GM21367 (cell line): ENCODE measurements around the gene PRKN.

Source experiments
- ATAC-seq: cut with Tn5 transposase; IDR thresholded peaks from one replicate; pipeline ENCODE4 v1.9.1; 2021; ENCODE audit not compliant: unreplicated experiment

PRKN gene

GRCh38 chr6:162005372-162005771 lies 722.2 kb downstream of the PRKN start:
- ATAC-seq: no peak

DNA sequence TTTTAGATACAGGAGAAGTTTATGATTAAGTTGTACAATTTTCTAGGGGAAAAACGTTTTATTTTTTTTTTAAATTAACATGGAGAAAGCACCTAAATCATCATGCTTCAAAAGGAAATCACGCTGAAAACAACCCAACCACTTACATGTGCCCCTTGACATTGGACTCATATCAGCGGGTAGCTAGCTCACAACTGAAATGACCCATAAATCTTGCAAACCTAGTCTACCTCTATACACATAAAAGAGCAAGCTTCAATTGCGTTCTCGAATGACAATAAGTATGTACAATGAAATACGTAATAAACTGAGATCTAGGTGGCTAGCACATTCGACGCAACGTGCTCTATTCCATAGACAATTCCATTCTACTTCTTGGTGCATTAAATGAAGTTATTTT lies 730.8 kb downstream of the PRKN start:
- ATAC-seq: no peak

DNA sequence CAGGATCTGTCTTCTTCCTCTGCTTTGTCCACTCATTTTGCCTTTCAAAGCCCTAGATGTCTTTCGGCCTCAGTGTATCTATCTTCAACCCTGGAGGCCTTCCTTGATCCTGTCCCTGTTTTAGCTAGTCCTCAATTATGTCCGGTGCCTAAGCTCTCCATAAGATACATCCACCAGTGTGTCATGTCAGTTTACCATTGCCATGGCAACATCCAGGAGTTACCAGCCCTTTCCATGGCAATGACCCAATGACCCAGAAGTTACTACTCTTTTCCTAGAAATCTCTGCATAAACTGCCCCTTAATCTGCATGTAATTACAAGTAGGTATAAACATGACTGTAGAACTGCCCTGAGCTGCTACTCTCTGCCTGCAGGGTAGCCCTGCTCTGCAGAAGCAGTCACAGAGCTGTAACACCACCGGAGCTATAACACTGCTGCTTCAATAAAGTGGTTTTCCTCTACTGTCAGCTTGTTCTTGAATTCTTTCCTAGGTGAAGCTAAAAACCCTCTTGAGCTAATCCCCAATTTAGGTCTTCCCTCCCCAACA lies 741.6 kb downstream of the PRKN start:
- ATAC-seq: no peak

GRCh38 chr6:161984713-161985112 lies 742.9 kb downstream of the PRKN start:
- ATAC-seq: no peak

DNA sequence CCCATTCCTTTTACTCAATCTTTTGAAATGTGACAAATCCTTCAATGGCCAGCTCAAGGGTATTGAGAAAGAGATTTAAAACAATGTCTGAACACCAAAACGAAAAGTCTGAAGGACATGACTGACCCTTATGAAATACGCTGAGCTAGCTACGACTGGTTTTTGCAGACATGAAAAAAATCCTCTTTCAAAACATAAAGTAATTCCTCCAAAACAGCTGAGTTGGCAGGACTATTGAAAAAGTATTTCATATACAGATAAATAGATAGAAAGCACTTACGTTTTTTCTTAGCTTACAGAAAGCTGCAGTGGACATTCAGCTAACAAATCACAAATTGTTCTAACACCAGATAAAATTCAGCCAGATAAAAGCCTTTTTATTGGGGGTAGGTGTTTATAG lies 751.0 kb downstream of the PRKN start:
- ATAC-seq: no peak

- ATAC-seq: no peak
Measured at GRCh38 chr6:161973064-161973463, 754.5 kb downstream of the PRKN start.

DNA sequence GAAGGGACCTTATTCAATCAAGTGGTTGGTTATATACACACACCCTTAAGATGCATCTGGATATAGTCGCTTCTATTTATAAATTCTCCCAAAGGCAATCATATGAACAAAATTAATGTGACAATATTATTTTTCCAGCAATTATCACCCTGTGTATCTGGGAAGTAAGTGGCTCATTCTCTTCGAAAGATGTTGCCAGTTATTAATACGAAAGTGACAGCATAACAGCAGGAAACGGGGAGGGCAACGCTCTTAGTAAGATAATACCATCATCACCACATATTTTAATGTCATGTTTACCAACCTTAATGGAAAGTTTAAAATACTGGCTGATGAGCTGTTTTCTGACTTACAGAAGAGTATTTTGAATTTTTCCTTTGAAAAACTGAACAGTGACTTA lies 756.5 kb downstream of the PRKN start:
- no peak for ATAC-seq

DNA sequence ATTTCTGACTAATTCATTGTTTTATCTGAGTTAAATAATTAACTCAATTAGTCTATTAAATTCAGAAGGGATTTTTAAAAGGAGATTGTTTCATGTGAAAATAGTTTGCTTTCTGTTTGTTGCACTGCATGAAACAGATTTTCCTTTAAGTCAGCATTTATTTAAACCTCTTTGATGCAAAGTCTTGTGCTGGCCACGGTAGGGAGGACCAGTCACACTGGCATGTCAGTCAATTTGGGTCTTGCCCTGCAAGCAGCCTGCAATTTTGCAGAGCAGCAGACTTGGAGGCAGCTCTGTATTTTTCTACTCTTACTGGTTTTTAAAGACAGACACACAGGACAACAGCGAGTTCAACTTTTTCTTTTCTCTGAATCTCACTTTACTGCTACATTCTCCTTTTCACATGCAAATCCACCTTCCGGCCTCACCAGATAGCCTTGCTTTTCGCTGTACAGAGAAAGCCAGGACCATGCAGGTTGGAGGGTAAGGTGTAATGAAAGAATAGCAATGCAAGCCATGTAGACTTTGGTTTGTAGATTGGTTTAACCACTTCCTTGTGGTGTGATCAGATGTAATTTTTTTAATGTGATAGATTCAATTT lies 763.8 kb downstream of the PRKN start:
- no peak for ATAC-seq

GRCh38 chr6:161963181-161963580 lies 764.4 kb downstream of the PRKN start:
- no peak for ATAC-seq

DNA sequence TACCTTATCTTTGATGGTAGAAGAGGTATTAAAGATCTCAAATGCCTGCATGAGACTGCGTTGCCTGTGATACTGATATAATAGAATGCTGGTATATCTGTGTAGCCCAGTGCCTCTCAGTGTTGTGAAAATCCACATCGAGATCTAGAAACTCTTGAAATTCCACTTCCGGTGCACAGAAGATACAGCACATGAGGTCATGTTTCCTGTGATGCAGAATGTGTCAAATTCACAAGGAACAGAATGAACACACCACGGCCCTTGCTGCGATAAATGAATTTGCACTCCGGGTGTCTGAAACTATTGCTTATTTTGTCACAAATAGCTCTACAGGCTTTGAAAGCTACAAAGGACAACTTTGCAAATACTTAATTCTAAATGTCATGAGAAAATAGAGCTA lies 765.8 kb downstream of the PRKN start:
- no peak for ATAC-seq

GRCh38 chr6:161961046-161961445 lies 766.5 kb downstream of the PRKN start:
- no peak for ATAC-seq

DNA sequence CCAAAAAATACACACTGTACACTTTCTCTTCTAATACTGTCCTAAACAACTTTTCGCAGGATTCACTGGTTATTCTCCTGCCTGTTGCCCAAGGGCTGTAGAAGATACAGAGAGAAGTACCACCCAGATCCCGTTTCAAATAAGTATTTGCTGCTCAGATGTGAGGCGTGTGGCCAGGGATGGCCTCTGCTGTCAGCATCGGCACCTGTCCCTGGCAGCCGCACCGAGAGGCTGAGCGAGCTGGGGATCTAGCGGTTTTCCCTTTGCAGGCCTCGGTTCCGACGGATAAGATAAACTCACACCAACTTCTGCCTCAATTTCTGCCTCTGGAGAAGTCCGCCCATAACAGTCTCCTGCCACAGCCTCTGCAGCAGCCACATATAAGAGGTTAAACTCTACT lies 768.5 kb downstream of the PRKN start:
- ATAC-seq: no peak

DNA sequence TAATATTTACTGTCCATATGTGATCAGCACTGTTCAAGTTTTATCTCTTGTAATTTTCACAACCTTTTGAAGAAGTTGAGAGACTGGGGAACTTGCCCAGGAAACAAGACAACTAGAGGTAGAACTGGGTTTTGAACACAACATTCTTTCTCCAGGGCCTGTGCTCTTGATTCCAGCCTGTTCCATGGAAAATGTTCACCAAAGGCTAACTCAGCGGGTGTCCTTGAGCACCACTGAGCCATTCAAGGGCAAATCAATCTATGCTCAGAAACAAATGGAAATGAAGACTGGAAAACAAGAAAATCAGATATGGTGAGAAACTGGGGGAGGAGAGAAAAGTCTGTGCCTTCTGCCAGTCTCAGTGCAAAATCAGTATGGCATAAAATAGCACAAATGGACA lies 771.5 kb downstream of the PRKN start:
- ATAC-seq: no peak

GRCh38 chr6:161954699-161955276 lies 772.8 kb downstream of the PRKN start:
- no peak for ATAC-seq

DNA sequence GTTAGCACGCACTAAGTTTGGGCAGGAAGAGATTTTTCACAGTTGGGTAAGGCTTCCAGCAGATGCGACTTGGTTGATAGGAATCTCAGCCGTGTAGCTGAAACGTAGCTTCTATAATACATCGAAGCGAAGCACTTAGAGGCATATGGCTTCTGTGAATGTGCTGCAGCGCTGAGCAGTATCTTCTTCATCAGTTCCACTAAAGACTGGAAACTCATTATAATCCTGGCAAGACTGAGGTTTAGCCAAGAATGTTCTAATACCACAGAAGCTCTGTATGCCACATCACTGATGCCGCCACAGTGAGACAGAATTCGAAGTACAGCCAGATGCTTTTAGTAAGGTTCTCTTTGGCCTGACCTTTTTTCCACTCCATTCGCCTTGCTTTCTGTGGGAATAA lies 773.5 kb downstream of the PRKN start:
- ATAC-seq: no peak

GRCh38 chr6:161951126-161951525 lies 776.4 kb downstream of the PRKN start:
- ATAC-seq: no peak

DNA sequence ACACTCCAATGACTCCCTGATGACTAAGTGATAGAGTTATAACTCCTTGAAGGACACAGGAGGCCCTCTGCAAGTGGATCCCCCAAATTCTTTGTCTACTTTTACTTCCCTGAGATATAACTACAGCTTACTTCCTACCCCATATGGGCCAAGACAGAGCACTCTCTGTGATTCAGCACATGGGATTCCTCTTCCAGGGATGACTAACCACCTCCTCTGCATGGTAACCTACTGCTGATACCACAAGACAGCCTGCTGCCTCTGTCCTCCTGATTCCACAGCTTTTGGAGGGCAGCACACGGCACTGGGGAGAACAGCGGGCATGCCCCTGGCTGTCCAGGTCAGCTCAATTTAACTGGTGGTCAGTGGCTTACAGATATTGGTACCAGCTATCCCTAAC lies 778.0 kb downstream of the PRKN start:
- ATAC-seq: no peak

- ATAC-seq: no peak
Measured at GRCh38 chr6:161948462-161948861, 779.1 kb downstream of the PRKN start.

GRCh38 chr6:161947371-161947770 lies 780.2 kb downstream of the PRKN start:
- ATAC-seq: no peak

DNA sequence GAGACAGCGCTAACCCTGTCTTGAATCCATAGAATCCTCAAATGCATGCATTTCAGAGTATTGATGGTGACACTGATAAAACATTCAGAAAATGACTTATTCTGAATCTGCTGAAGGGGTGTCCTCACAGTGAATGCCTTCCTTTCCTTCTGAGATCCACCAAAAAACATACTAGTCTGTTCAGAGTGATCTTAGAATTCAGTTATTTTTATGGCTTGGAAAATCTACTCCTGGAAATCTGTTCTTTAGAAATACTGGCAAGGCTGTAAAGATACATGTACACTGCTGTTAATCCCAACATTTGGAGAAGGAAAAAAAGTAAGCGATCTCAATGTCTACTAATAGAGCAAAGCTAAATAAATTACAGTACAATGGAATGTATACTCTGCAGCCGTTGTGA lies 781.1 kb downstream of the PRKN start:
- no peak for ATAC-seq

GRCh38 chr6:161943561-161943960 lies 784.0 kb downstream of the PRKN start:
- ATAC-seq: no peak

DNA sequence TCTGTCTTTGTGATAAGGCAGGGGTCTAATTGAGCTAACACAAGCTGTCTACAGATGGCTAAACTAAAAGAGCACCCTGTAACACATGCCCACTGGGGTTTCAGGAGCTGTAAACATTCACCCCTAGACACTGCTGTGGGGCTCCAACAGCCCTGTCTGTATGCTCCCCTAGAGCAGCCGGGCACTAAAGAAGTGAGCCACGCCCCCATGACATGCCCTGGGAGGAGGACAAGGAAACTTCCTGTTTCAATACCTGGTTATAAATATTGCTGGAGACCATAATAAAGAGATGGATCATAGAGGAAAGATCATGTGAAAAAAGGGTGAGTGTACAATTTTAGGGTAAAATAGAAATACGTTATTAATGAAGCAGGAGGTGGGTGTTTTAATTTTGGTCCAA lies 786.0 kb downstream of the PRKN start:
- ATAC-seq: no peak

DNA sequence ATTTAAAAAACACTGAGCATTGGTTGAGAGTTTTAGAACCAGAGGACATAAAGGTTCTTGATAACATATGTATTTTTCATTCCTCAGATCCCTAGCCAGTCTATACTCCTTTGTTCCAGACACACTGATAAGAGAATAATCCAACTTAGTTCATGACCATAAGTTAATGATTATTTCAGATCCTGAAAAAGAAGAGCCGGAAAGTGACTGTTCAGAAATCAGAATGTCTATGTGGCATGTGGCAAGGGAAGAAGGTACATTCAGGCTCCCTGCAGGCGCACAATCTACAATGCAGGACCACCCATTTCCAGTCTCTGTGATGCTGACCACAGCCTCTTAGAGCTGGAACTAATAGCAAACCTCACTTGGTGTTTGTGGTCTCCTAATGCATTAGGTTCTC lies 787.0 kb downstream of the PRKN start:
- ATAC-seq: no peak
